Measurements from ENCODE around the gene FHOD3.

- no peak for TF ChIP-seq ZNF510 (tag by site-specific recombination; IDR thresholded peaks at IDR 0.05; ENCODE audit: insufficient replicate concordance)
- TF ChIP-seq, protein P1, sequence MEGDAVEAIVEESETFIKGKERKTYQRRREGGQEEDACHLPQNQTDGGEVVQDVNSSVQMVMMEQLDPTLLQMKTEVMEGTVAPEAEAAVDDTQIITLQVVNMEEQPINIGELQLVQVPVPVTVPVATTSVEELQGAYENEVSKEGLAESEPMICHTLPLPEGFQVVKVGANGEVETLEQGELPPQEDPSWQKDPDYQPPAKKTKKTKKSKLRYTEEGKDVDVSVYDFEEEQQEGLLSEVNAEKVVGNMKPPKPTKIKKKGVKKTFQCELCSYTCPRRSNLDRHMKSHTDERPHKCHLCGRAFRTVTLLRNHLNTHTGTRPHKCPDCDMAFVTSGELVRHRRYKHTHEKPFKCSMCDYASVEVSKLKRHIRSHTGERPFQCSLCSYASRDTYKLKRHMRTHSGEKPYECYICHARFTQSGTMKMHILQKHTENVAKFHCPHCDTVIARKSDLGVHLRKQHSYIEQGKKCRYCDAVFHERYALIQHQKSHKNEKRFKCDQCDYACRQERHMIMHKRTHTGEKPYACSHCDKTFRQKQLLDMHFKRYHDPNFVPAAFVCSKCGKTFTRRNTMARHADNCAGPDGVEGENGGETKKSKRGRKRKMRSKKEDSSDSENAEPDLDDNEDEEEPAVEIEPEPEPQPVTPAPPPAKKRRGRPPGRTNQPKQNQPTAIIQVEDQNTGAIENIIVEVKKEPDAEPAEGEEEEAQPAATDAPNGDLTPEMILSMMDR (tag by site-specific recombination; IDR thresholded peaks at IDR 0.05) = no peak
- TF ChIP-seq, protein P2, sequence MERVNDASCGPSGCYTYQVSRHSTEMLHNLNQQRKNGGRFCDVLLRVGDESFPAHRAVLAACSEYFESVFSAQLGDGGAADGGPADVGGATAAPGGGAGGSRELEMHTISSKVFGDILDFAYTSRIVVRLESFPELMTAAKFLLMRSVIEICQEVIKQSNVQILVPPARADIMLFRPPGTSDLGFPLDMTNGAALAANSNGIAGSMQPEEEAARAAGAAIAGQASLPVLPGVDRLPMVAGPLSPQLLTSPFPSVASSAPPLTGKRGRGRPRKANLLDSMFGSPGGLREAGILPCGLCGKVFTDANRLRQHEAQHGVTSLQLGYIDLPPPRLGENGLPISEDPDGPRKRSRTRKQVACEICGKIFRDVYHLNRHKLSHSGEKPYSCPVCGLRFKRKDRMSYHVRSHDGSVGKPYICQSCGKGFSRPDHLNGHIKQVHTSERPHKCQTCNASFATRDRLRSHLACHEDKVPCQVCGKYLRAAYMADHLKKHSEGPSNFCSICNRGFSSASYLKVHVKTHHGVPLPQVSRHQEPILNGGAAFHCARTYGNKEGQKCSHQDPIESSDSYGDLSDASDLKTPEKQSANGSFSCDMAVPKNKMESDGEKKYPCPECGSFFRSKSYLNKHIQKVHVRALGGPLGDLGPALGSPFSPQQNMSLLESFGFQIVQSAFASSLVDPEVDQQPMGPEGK (tag by site-specific recombination; IDR thresholded peaks at IDR 0.05) = no peak
- TF ChIP-seq ZNF791 (tag by site-specific recombination; IDR thresholded peaks at IDR 0.05) = no peak
- no peak for TF ChIP-seq PRDM4 (tag by site-specific recombination; IDR thresholded peaks at IDR 0.05)
- no peak for TF ChIP-seq ZBTB1 (tag by site-specific recombination; IDR thresholded peaks at IDR 0.05)
- no peak for TF ChIP-seq BCL11B (tag by site-specific recombination; IDR thresholded peaks at IDR 0.05; ENCODE audit: low read depth)
- TF ChIP-seq ZNF280D (tag by site-specific recombination; IDR thresholded peaks at IDR 0.05) = no peak
- no peak for TF ChIP-seq TCF7L2 (IDR thresholded peaks at IDR 0.05; ENCODE audit: borderline replicate concordance, low read depth, low read length)
- no peak for TF ChIP-seq ZSCAN5A (tag by site-specific recombination; IDR thresholded peaks at IDR 0.05)
- no peak for TF ChIP-seq ZNF292 (tag by site-specific recombination; IDR thresholded peaks at IDR 0.05; ENCODE audit: borderline replicate concordance, low read depth)
- no peak for TF ChIP-seq ZNF324 (tag by site-specific recombination; IDR thresholded peaks at IDR 0.05)
- TF ChIP-seq ZNF184 (tag by site-specific recombination; IDR thresholded peaks at IDR 0.05) = no peak
Measured at GRCh38 chr18:36818652-36819051, 521.1 kb downstream of the FHOD3 start.
